IMR-90 (cell line): ENCODE measurements around the gene SIPA1L3. TPM values are rescaled to one million over a fixed set of nuclear protein-coding genes. Genes with fewer than 3 reads are reported as not detected.

Source experiments
- ATAC-seq: fragments of 200-7000 bp; cut with Tn5 transposase; 2 replicates; pipeline ENCODE4 v1.9.1; 2020; ENCODE audit warnings: low read depth, mild to moderate bottlenecking, moderate library complexity
- BruUV-seq: library from RNA; stranded (reverse); fragments of 400-500 nt; replicated peaks from 2 replicates; lab custom pipeline; 2021; lab: Mats Ljungman, UMichigan
- CTCF ChIA-PET: fragments of 300-600 bp; formaldehyde crosslinking; extraction: SDS; loops from one replicate; lab custom pipeline; 2021; ENCODE audit warnings: antibody characterized with exemption; lab: Yijun Ruan, JAX
- POLR2A ChIA-PET: fragments of 300-600 bp; sonication (Branson Sonifier 250); formaldehyde crosslinking; loops from one replicate; lab custom pipeline; 2022; ENCODE audit warnings: antibody characterized with exemption; ENCODE audit not compliant: unreplicated experiment; lab: Charles Lee
- DNase-seq: peaks from one replicate; pipeline ENCODE4 v3.0.0; 2013
- H2AFZ ChIP-seq: replicated peaks from 2 replicates; pipeline ENCODE3; 2013; ENCODE audit warnings: low read length, mild to moderate bottlenecking; ENCODE audit not compliant: poor library complexity
- H2AK5ac ChIP-seq: 2 replicates; pipeline ENCODE4 v1.6.1; 2013; ENCODE audit warnings: low read depth, low read length, inconsistent platforms
- H2AK9ac ChIP-seq: replicated peaks from 2 replicates; pipeline ENCODE3; 2013; ENCODE audit warnings: mild to moderate bottlenecking, low read depth, low read length, moderate library complexity; ENCODE audit not compliant: poor library complexity
- H2BK120ac ChIP-seq: 2 replicates; pipeline ENCODE4 v1.6.1; 2013; ENCODE audit warnings: low read depth, low read length, inconsistent platforms
- H2BK15ac ChIP-seq: 3 replicates; pipeline ENCODE4 v1.6.1; 2013; ENCODE audit warnings: low read depth, low read length, inconsistent platforms
- H2BK20ac ChIP-seq: 2 replicates; pipeline ENCODE4 v1.6.1; 2013; ENCODE audit warnings: low read depth, mild to moderate bottlenecking, inconsistent platforms, low read length, moderate library complexity
- H2BK5ac ChIP-seq: 2 replicates; pipeline ENCODE4 v1.6.1; 2013; ENCODE audit warnings: mild to moderate bottlenecking, low read depth, low read length, inconsistent platforms; ENCODE audit not compliant: poor library complexity, severe bottlenecking
- H3K14ac ChIP-seq: replicated peaks from 2 replicates; pipeline ENCODE4 v1.6.1; 2013; ENCODE audit warnings: low read depth, low read length, inconsistent platforms
- H3K18ac ChIP-seq: 2 replicates; pipeline ENCODE4 v1.6.1; 2013; ENCODE audit warnings: low read depth, low read length, control low read depth
- H3K23ac ChIP-seq: 2 replicates; pipeline ENCODE4 v1.6.1; 2013; ENCODE audit warnings: low read depth, low read length, inconsistent platforms
- H3K27ac ChIP-seq: 2 replicates; pipeline ENCODE4 v1.5.1; 2013; ENCODE audit warnings: mild to moderate bottlenecking, control low read depth, low read length; ENCODE audit not compliant: insufficient read depth
- H3K27me3 ChIP-seq: 2 replicates; pipeline ENCODE4 v1.6.1; 2013; ENCODE audit warnings: low read length; ENCODE audit not compliant: control insufficient read depth, insufficient read depth
- H3K36me3 ChIP-seq: 2 replicates; pipeline ENCODE4 v1.6.1; 2013; ENCODE audit warnings: low read length, mixed read lengths; ENCODE audit not compliant: control insufficient read depth, insufficient read depth
- H3K4ac ChIP-seq: 2 replicates; pipeline ENCODE4 v1.6.1; 2013; ENCODE audit warnings: low read depth, low read length, inconsistent platforms
- H3K4me1 ChIP-seq: 2 replicates; pipeline ENCODE4 v1.6.1; 2013; ENCODE audit warnings: low read length, mixed read lengths; ENCODE audit not compliant: control insufficient read depth, insufficient read depth
- H3K4me2 ChIP-seq: 2 replicates; pipeline ENCODE4 v1.6.1; 2013; ENCODE audit warnings: low read depth, mild to moderate bottlenecking, control low read depth, low read length, moderate library complexity
- H3K4me3 ChIP-seq: 2 replicates; pipeline ENCODE4 v1.5.1; 2013; ENCODE audit warnings: low read depth, mild to moderate bottlenecking, control low read depth, low read length, moderate library complexity; ENCODE audit not compliant: insufficient read depth
- H3K56ac ChIP-seq: 2 replicates; pipeline ENCODE4 v1.6.1; 2013; ENCODE audit warnings: low read length, inconsistent platforms; ENCODE audit not compliant: insufficient read depth; ENCODE audit errors: extremely low read depth
- H3K79me1 ChIP-seq, 2 experiments: 2 replicates each; pipeline ENCODE4 v1.6.1; 2013; ENCODE audit warnings: low read length in 2 of 2, inconsistent platforms in 1 of 2, low read depth in 1 of 2
- H3K9ac ChIP-seq: 2 replicates; pipeline ENCODE4 v1.6.1; 2013; ENCODE audit warnings: low read depth, low read length, control low read depth
- H3K9me1 ChIP-seq: 2 replicates; pipeline ENCODE4 v1.6.1; 2013; ENCODE audit warnings: low read length, inconsistent platforms; ENCODE audit not compliant: insufficient read depth
- H3K9me3 ChIP-seq: 2 replicates; pipeline ENCODE4 v1.6.1; 2013; ENCODE audit warnings: low read length; ENCODE audit not compliant: control insufficient read depth, insufficient read depth
- H4K20me1 ChIP-seq: 2 replicates; pipeline ENCODE4 v1.6.1; 2013; ENCODE audit warnings: low read length, inconsistent platforms; ENCODE audit not compliant: insufficient read depth
- H4K5ac ChIP-seq: 2 replicates; pipeline ENCODE4 v1.6.1; 2013; ENCODE audit warnings: mild to moderate bottlenecking, low read depth, low read length, control low read depth
- H4K8ac ChIP-seq, 2 experiments: 2 replicates each; pipeline ENCODE4 v1.6.1; 2013; ENCODE audit warnings: low read depth in 2 of 2, low read length in 2 of 2, control low read depth in 1 of 2, inconsistent platforms in 1 of 2
- H4K91ac ChIP-seq: 2 replicates; pipeline ENCODE4 v1.6.1; 2013; ENCODE audit warnings: low read depth, low read length, inconsistent platforms; ENCODE audit not compliant: insufficient read depth
- USF2 ChIP-seq: fragments of 150-350 bp; IDR thresholded peaks from 2 replicates; pipeline ENCODE4 v1.6.1; 2017; ENCODE audit warnings: mild to moderate bottlenecking, antibody characterized with exemption, low read length, low read depth
- whole genome bisulfite sequencing, 2 experiments: methylation state at CpG; one replicate each; pipeline versions ENCODE4 v1.1.5 to v1.1.7; 2013; ENCODE audit warnings: missing lambda C conversion rate in 2 of 2; ENCODE audit not compliant: insufficient read length in 1 of 2; ENCODE audit errors: extremely low coverage in 2 of 2; 5-methylcytosine and 5-hydroxymethylcytosine counted together
- dilution Hi-C: fragments of 300-500 bp; cut with HindIII; formaldehyde crosslinking; loops from one replicate; pipeline ENCODE4 v1.14.3; 2018; ENCODE audit warnings: low sequenced_read_pairs; ENCODE audit not compliant: unreplicated experiment
- in situ Hi-C: fragments of 300-500 bp; cut with MboI; formaldehyde crosslinking; loops from 3 replicates; pipeline ENCODE4 v1.14.3; 2019; ENCODE audit warnings: low sequenced_read_pairs, inconsistent platforms, mixed read lengths
- intact Hi-C: fragments of 100-400 bp; cut with micrococcal nuclease; formaldehyde crosslinking; loops from 2 replicates; pipeline ENCODE4 v1.10.0; 2022
- polyA plus RNA-seq, 3 experiments: library from polyadenylated mRNA; depleted of rRNA; stranded (reverse); fragments of >200 nt; gene quantifications; 2 replicates each; pipeline ENCODE4 v1.2.3, GENCODE V29; 2012; ENCODE audit warnings: low replicate concordance in 1 of 3
- total RNA-seq: library from RNA; depleted of rRNA; stranded (reverse); fragments of >200 nt; gene quantifications from 2 replicates; pipeline ENCODE4 v1.2.3, GENCODE V29; 2012
- TF ChIP-seq, protein P1 (sequence below): conservative IDR thresholded peaks from 2 replicates; pipeline ENCODE4 v1.5.1; 2012; ENCODE audit warnings: mild to moderate bottlenecking, low read depth, low read length, improper control_type of control experiment

Gene SIPA1L3
- total and polyA plus RNA-seq, 2 of the 4 experiments (the other 2 are of a cell fraction) = 4.1 to 9.4 TPM

- Histone ChIP-seq H4K8ac (no peak overlapping the region), H3K27me3 (no peaks in the 10 kb centered on the region), H3K79me1 (peaks cover 0 to 17% of the 10 kb centered on the region in 2 experiments; a peak in 3 of 4 replicates), H3K56ac (no peak overlapping the region), H3K9ac (no peak overlapping the region), H3K4me1 (no peaks in the 10 kb centered on the region), H4K5ac (no peak overlapping the region), H3K9me3 (no peaks in the 10 kb centered on the region), H2AK9ac (no peak overlapping the region), H2BK5ac (no peak overlapping the region), H3K27ac (no peak overlapping the region), H3K14ac (no peak overlapping the region), H2AFZ (peak overlapping the region; percentile 3), H4K91ac (no peak overlapping the region), H3K4me3 (no peak overlapping the region), H2BK120ac (no peak overlapping the region), H3K36me3 (peaks cover 16% of the 10 kb centered on the region), H3K4ac (no peak overlapping the region), H3K18ac (no peak overlapping the region), H2AK5ac (no peak overlapping the region), H3K4me2 (no peak overlapping the region), H3K23ac (no peak overlapping the region), H4K20me1 (0 out of 2 replicates have a peak, but pooled peaks cover under 1% of the 10 kb centered on the region), H2BK15ac (no peak overlapping the region), H2BK20ac (no peak overlapping the region), H3K9me1 (peaks cover 1% of the 10 kb centered on the region)
- in situ Hi-C loops = no loop called here
- TF ChIP-seq USF2 = no peak
- TF ChIP-seq, protein P1, sequence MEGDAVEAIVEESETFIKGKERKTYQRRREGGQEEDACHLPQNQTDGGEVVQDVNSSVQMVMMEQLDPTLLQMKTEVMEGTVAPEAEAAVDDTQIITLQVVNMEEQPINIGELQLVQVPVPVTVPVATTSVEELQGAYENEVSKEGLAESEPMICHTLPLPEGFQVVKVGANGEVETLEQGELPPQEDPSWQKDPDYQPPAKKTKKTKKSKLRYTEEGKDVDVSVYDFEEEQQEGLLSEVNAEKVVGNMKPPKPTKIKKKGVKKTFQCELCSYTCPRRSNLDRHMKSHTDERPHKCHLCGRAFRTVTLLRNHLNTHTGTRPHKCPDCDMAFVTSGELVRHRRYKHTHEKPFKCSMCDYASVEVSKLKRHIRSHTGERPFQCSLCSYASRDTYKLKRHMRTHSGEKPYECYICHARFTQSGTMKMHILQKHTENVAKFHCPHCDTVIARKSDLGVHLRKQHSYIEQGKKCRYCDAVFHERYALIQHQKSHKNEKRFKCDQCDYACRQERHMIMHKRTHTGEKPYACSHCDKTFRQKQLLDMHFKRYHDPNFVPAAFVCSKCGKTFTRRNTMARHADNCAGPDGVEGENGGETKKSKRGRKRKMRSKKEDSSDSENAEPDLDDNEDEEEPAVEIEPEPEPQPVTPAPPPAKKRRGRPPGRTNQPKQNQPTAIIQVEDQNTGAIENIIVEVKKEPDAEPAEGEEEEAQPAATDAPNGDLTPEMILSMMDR = no peak
- intact Hi-C loops = no loop called here
- WGBS, 2 experiments = 84% methylated on average over 4 of the region's 6 CpGs; no CpG with 5 or more reads in 1 of the 2 experiments
- no peak for ATAC-seq
- no TSS peak for BruUV-seq
- ChIA-PET POLR2A (no interaction called here), CTCF (no interaction called here)
- dilution Hi-C loops = no loop called here
- DNase-seq = no peak
Observed at GRCh38 chr19:38190061-38190460, 283.1 kb downstream of the SIPA1L3 start.
